ENCODE results near the gene CAVIN3. TPM values are rescaled to one million over a fixed set of nuclear protein-coding genes. Genes with fewer than 3 reads are reported as not detected.

Gene CAVIN3
- total and polyA plus RNA-seq, 2 of the 8 experiments (the other 6 are each of a cell fraction or from before 2014, with no cell fraction given): 17.7 to 26.4 TPM

GRCh38 chr11:6320411-6321155, at the start of gene CAVIN3 (continued):
- TF ChIP-seq TBP (IDR thresholded peaks at IDR 0.05; ENCODE audit: low read depth, low read length): peak; percentile 69
- peak; percentile 92 for TF ChIP-seq POLR2AphosphoS5 (IDR thresholded peaks at IDR 0.05; ENCODE audit: low read depth, low read length)
- 0 out of 2 replicates have a peak, but pooled peaks have one; percentile 8 for TF ChIP-seq PHF8 (conservative IDR thresholded peaks at IDR 0.05; ENCODE audit: low read depth, low read length)
- TF ChIP-seq TAF1 (IDR thresholded peaks at IDR 0.05; ENCODE audit: low read depth, low read length): peak; percentile 84
- TF ChIP-seq RBBP5 (IDR thresholded peaks at IDR 0.05; ENCODE audit: borderline replicate concordance, low read depth, low read length): peak; percentile 90

All from H1 (cell line).